Measurements from ENCODE around the gene IL17RE. TPM values are rescaled to one million over a fixed set of nuclear protein-coding genes. Genes with fewer than 3 reads are reported as not detected.
"Not testable (repeated sequence)": the region's sequence is repeated elsewhere in the genome, so short reads cannot be mapped to it uniquely, and the experiment has no call there.

IL17RE gene
- total and polyA plus RNA-seq, 11 donors, result 0.65 to 6.9 (median 0.95) TPM

- WGBS, 4 donors, result 83 to 90% (median 85%) methylated on average over 8 of the region's 8 CpGs
- intact Hi-C loops (cut with DNase I), result no loop called here
- no peak for DNase-seq
- peaks cover 0 to 10% (median 4%) of the 10 kb centered on the region in 9 donors for H3K36me3 ChIP-seq
- H3K4me1 ChIP-seq, result peaks cover 0 to 29% (median 7%) of the 10 kb centered on the region in 12 donors
- H3K4me3 ChIP-seq, result no peak overlapping the region
- H3K27me3 ChIP-seq, result no peaks in the 10 kb centered on the region
- TF ChIP-seq CTCF (IDR thresholded peaks at IDR 0.05) (no peak), POLR2A (IDR thresholded peaks at IDR 0.05) (no peak)
- ATAC-seq, result peak in 1 of 4 donors; percentile 23
- no peak overlapping the region for H3K27ac ChIP-seq
- no peaks in the 10 kb centered on the region for H3K9me3 ChIP-seq
Observed at GRCh38 chr3:9898467-9899241, 4.0 kb upstream of the IL17RE start.

- no peak for DNase-seq
- Histone ChIP-seq H3K27me3 (no peaks in the 10 kb centered on the region), H3K4me1 (peaks cover 0 to 23% (median 7%) of the 10 kb centered on the region in 12 donors), H3K36me3 (peaks cover 0 to 4% (median 0%) of the 10 kb centered on the region in 9 donors), H3K4me3 (no peak overlapping the region), H3K9me3 (no peaks in the 10 kb centered on the region), H3K27ac (no peak overlapping the region)
- no peak for ATAC-seq
- intact Hi-C loops (cut with DNase I), result no loop called here
- 63 to 72% (median 70%) methylated on average over 3 of the region's 3 CpGs for WGBS, 4 donors
- no peak for TF ChIP-seq CTCF (IDR thresholded peaks at IDR 0.05)
- TF ChIP-seq POLR2A (IDR thresholded peaks at IDR 0.05), result no peak
Observed at GRCh38 chr3:9899289-9899791, 3.3 kb upstream of the IL17RE start.

- DNase-seq; H3K4me3 ChIP-seq; H3K27me3 ChIP-seq; H3K9me3 ChIP-seq; H3K36me3 ChIP-seq; ATAC-seq; H3K27ac ChIP-seq; intact Hi-C loops (cut with DNase I): not testable (repeated sequence)
- H3K4me1 ChIP-seq, result peaks cover 0 to 23% (median 7%) of the 10 kb centered on the region in 12 donors
- 96 to 100% (median 96%) methylated on average over 6 of the region's 6 CpGs for WGBS, 4 donors
Observed at GRCh38 chr3:9900965-9901415, 1.7 kb upstream of the IL17RE start.

GRCh38 chr3:9901967-9902366, 681 bp upstream of the IL17RE start:
- Histone ChIP-seq H3K4me3 (no peak overlapping the region), H3K9me3 (no peaks in the 10 kb centered on the region), H3K27me3 (no peaks in the 10 kb centered on the region), H3K4me1 (peaks cover 0 to 23% (median 7%) of the 10 kb centered on the region in 12 donors), H3K36me3 (no peaks in the 10 kb centered on the region), H3K27ac (no peak overlapping the region)
- 63 to 81% (median 72%) methylated on average over 5 of the region's 5 CpGs for WGBS, 4 donors
- intact Hi-C loops (cut with DNase I), result no loop called here
- TF ChIP-seq CTCF (IDR thresholded peaks at IDR 0.05) (no peak), POLR2A (IDR thresholded peaks at IDR 0.05) (no peak)
- DNase-seq, result no peak
- ATAC-seq, result no peak
